ENCODE results near the gene RIMKLB.
A peak's percentile ranks its signal among the peaks of the same experiment; 100 is the strongest.

RIMKLB gene

DNA sequence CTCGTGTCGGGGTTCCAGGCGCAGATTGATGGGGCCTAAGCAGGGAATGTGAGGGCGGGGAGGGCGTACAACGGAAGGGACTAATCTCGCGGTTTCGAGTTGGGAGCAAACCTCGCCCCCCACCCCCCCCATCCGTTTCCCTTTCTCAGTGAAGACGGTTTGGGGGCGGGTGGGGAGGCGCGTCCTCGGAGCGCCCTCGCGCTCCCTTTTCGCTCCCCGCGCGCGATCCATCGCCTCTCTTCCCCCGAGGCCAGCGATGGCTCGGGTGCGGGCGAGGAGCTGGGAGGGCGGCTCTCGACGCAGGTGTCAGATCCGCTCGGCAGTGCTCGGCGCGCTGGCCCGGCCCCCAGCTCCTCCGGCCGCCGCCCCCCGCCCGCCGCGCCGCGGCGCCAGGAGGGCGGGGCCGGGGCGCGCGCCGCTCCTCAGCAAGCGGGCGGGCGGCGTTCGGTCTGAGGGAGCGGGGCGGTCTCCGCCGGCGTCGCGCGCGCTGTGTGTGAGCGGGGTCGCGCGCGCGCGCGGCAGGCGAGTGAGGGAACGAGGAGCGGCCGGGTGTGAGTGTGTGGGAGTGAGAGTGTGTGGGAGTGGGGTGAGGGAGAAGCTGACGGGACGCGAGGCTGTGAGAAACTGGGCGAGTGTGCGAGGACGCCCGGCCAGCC is at the start of gene RIMKLB:
Gene RIMKLB, plus strand, starts transcription at position 516 of the 656 bp plus-strand sequence. CDS start 15,876 bp downstream, outside the sequence.
- peak; percentile 70 to 79 for DNase-seq

- no peak for DNase-seq
Observed at GRCh38 chr12:8648576-8649205, 49.1 kb upstream of the RIMKLB start.

GRCh38 chr12:8655421-8655820 is 42.4 kb upstream of the RIMKLB start:
- no peak for DNase-seq

DNA sequence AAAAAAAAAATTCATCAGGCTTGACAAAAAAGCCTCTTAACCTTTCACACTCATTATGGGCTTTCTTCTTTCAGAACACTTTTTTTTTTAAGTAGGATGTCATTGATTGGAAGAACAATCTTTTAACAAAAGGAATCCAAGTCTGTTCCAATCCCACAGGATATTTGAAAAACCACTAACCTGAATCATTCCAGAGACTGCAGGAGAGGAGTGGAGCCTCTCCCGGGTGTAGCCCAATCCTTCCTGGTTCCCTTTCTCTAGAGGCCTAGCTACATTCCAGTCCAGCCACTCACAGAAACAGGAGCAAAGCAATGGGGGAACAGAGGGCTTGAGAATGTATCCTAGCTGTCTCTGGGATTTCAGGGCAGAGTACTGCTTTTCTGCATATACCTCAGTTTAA is 39.4 kb upstream of the RIMKLB start:
- DNase-seq: no peak

DNA sequence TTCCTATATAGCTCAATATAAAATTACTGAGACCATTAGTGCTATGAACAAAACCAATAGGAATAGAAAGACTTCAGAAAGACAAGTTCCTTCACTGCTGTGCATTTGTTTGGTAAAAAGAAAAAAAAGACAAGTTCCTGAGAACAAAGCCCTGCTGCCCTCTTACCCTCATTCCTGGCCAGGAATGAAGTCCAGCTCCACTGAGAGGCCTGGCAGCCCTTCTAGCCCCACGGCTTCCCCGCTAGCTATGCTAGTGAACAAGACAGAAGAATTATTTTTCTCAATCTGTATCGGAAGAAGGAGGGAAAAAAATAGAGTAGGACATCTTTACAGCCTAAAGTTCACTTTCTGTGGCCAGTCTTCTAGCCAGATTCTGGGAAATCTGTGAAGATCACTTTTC is 36.8 kb upstream of the RIMKLB start:
- no peak for DNase-seq

DNA sequence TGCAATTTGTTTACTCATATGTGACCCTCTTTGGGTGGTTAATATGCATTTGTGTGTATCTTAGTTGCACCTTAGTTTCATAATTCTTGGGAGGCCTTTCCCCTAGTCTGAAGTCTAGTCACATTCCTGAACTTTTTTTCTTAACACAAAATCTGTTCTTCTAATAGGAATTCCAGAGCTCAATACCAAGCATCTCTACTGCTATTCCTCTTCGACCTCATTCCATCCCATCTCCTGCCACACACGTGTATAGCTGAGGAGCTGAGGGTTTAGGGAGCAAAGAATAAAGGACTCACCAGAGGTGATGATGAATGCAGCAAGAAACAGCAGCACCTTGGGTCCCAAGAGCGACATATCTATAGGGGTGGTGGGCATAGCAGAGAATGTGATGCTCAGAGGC is 36.0 kb upstream of the RIMKLB start:
- no peak for DNase-seq

- DNase-seq: no peak
Observed at GRCh38 chr12:8662593-8662992, 35.2 kb upstream of the RIMKLB start, which contains the start of gene MFAP5. MFAP5 (minus strand) TSS chr12:8662826; CDS start chr12:8662104, 722 bp downstream.

GRCh38 chr12:8664228-8664913 is 33.4 kb upstream of the RIMKLB start:
- DNase-seq: no peak

DNA sequence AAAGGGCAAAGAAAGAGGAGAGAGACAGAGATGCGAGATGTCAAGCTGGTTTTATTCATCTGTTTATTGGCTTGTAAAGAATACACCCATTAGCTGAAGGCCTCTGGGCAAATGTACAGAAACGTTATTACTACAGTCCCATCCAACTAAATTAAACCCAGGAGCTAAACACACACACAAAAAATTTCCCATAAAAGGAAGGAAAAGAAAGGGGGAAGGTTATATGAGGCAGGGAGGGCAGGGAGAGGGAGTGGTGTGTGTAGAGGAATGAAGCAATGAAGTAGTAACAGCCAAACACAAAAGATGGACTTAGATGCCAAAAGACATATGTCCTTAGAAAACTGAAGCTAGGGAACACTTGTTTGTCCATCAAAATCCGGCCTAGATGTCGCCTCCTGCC is 32.0 kb upstream of the RIMKLB start:
- no peak for DNase-seq

DNA sequence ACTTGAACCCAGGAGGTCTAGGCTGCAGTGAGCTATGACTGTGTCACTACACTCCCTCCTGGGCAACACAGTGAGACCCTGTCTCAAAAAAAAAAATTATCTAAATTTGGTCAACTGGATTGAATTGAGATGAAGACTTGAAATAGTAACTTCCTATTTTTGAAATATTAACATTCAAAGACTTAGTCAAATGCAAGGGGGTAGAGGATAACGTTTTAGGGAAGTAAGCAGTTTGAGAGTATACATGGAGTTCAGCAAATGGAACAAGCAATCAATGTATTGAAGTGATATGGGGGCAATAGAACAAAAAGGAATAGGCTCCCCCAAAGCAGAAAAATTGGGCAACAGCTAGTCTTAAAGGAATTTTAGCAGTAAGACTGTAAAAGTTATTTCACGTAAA is 30.5 kb upstream of the RIMKLB start:
- no peak for DNase-seq

GRCh38 chr12:8668441-8668840 is 29.4 kb upstream of the RIMKLB start:
- DNase-seq: no peak

- no peak for DNase-seq
Observed at GRCh38 chr12:8672381-8672780, 25.4 kb upstream of the RIMKLB start.

GRCh38 chr12:8675591-8676036 is 22.2 kb upstream of the RIMKLB start:
- DNase-seq: no peak

- DNase-seq: no peak
Observed at GRCh38 chr12:8676651-8677050, 21.1 kb upstream of the RIMKLB start.

- DNase-seq: no peak
Observed at GRCh38 chr12:8677362-8677761, 20.4 kb upstream of the RIMKLB start.

- no peak for DNase-seq
Observed at GRCh38 chr12:8678661-8679111, 19.1 kb upstream of the RIMKLB start.

DNA sequence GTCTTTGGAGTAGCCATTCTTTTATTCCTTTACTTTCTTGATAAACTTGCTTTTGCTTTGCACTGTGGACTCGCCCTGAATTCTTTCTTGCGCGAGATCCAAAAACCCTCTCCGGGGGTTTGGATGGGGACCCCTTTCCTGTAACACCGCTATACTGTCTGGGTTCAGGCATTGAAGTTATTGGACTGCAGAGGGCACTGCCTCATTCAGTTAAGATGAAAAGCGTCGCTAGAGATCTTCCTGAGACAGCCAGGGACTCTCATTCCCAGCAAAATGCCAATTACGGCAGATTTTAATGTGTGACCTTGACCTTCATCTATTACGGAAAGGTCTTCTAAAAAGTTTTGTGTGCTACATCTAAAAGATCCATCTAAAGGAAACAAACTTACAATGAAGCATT is 17.3 kb upstream of the RIMKLB start:
- no peak for DNase-seq

DNA sequence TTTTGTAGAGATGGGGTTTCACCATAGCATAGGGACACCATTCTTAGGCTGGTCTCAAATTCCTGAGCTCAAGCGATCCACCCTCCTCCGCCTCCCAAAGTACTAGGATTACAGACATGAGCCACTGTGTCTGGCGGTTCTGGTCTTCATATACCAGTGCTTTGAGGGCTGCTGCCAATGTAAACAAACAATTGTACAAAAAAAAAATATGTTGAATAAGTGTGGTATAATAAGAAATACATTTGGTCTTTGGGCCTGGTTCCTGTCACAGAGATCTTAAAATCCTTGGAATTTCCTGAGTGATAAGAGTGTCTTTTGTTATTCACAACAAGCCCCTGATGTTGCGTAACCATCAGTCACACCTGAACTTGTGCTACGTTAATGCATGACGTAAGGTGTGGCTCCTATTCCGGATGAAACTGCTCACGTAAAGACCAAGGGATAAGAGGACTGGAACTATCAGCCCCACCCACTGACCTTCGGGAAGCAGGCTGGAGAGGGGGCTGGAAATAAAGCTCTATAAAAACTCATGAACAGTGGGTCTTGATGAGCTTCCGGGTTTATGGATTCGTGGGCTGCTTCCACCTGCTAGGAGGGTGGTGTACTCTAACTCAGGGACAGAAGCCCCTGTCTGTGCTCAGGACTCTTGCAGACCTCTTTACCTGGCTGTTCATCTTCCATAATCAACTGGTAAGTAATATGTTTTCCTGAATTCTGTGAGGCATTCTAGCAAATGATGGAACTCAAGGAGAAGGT is 16.5 kb upstream of the RIMKLB start:
- no peak for DNase-seq

DNA sequence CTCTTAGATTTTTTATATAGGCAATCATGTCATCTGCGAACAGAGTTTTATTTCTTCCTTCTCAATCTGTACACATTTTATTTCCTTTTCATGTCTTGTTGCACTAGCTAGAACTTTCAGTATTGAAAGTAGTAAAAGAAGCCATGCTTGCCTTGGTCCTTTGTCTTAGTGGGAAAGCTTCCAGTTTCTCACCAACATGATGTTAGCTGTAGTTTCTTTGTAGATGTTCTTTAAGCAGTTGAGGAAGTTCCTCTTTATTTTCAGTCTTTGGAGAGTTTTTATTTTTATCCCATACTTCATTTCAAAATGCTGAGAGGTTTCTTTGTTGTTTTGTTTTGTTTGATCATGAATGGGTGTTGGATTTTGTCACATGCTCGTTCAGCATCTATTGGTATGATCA is 12.7 kb upstream of the RIMKLB start:
- no peak for DNase-seq

DNA sequence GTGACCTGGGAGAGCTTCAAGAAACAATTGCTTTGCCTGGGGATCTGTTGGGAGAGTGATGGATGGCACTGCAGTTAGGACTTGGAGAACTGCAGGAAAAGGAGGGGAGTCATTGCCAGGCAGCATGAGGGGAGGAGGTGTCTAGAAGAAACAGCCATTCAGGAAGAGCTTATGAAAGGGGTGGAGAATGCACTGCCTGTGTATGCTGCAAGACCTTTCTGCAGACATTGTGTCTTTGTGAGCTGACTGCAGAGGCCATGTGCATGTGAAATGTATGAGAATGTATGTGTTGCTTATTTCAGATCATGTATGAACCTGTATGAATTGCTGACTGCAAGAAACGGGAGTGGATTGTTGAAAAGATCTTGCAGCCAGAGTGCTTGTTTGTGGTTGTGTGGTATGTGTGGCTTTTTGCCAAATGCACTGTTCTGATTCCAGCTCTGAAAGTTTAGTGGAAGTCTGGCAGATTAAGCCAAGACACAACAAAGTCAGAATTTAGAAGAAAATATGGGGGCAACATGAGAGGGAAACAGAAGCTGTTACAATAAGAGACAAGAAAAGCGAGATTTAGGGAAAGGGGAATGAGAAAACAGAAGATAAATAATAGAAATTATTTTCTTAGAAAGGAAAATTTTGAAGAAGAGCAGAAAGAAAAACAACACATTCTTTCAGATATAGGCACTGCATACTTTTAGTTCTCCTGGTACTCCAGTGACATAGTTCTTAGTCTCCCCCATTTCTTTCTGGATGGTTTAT is 9.8 kb upstream of the RIMKLB start:
- DNase-seq: peak in 1 of 2 experiments; percentile 6

DNA sequence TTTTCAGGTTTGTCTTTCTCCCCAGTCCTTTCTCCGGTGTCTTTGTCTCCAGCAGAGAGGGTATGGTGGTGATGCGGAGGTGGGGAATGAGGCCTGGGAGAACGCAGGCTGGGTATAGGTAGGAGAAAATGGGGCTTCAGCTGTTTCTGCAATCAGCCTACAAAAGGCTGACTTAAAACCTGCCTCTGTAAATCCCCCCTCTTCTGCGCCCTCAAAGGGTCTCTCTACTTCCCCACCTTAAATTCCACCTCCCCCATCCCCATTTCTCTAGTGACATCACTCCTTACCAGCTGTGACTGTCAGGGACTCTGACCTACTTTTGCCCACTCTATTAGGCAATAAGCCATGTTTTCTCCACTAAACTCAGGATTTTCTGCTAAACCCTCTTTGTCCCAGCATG is 8.1 kb upstream of the RIMKLB start:
- DNase-seq: no peak

- DNase-seq: peak; percentile 49 to 53
Observed at GRCh38 chr12:8692573-8692972, 5.2 kb upstream of the RIMKLB start.
